ENCODE data around the gene HNRNPA1.

GRCh38 chr12:54240971-54241588, 39.4 kb upstream of the HNRNPA1 start:
- TF ChIP-seq POLR2A (IDR thresholded peaks at IDR 0.05) = no peak
- TF ChIP-seq, protein P1, sequence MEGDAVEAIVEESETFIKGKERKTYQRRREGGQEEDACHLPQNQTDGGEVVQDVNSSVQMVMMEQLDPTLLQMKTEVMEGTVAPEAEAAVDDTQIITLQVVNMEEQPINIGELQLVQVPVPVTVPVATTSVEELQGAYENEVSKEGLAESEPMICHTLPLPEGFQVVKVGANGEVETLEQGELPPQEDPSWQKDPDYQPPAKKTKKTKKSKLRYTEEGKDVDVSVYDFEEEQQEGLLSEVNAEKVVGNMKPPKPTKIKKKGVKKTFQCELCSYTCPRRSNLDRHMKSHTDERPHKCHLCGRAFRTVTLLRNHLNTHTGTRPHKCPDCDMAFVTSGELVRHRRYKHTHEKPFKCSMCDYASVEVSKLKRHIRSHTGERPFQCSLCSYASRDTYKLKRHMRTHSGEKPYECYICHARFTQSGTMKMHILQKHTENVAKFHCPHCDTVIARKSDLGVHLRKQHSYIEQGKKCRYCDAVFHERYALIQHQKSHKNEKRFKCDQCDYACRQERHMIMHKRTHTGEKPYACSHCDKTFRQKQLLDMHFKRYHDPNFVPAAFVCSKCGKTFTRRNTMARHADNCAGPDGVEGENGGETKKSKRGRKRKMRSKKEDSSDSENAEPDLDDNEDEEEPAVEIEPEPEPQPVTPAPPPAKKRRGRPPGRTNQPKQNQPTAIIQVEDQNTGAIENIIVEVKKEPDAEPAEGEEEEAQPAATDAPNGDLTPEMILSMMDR (IDR thresholded peaks at IDR 0.05) = no peak

All from sigmoid colon (tissue), 3 donors.